Ishikawa (cell line): ENCODE measurements around the gene GABPA.

Source experiments
- CEBPB ChIP-seq: IDR thresholded peaks from 2 replicates; pipeline ENCODE4 v1.6.1; 2012
- CREB1 ChIP-seq: IDR thresholded peaks from 2 replicates; pipeline ENCODE4 v1.6.1; 2012; ENCODE audit warnings: low read depth
- EGR1 ChIP-seq: IDR thresholded peaks from 2 replicates; pipeline ENCODE4 v1.6.1; 2012
- EP300 ChIP-seq: IDR thresholded peaks from 2 replicates; pipeline ENCODE4 v1.6.1; 2012; ENCODE audit warnings: borderline replicate concordance
- FOXM1 ChIP-seq: IDR thresholded peaks from 2 replicates; pipeline ENCODE4 v1.6.1; 2012; ENCODE audit warnings: low read depth, borderline replicate concordance
- MAX ChIP-seq: IDR thresholded peaks from 2 replicates; pipeline ENCODE4 v1.6.1; 2012
- NFIC ChIP-seq: IDR thresholded peaks from 2 replicates; pipeline ENCODE4 v1.6.1; 2012
- RAD21 ChIP-seq: IDR thresholded peaks from 2 replicates; pipeline ENCODE4 v1.6.1; 2012; ENCODE audit warnings: low read depth
- TAF1 ChIP-seq: IDR thresholded peaks from 2 replicates; pipeline ENCODE4 v1.6.1; 2012; ENCODE audit warnings: low read depth, mild to moderate bottlenecking
- TCF12 ChIP-seq: IDR thresholded peaks from 2 replicates; pipeline ENCODE4 v1.6.1; 2012; ENCODE audit warnings: low read depth
- TEAD4 ChIP-seq: IDR thresholded peaks from 2 replicates; pipeline ENCODE4 v1.6.1; 2012
- USF1 ChIP-seq: IDR thresholded peaks from 2 replicates; pipeline ENCODE4 v1.6.1; 2012
- YY1 ChIP-seq: IDR thresholded peaks from 2 replicates; pipeline ENCODE4 v1.6.1; 2012; ENCODE audit warnings: low read depth
- ZBTB7A ChIP-seq: IDR thresholded peaks from 2 replicates; pipeline ENCODE4 v1.6.1; 2012; ENCODE audit warnings: low read depth
- TF ChIP-seq, protein P1 (sequence below): IDR thresholded peaks from 2 replicates; pipeline ENCODE4 v1.6.1; 2012; ENCODE audit warnings: low read depth, mild to moderate bottlenecking

GABPA gene

GRCh38 chr21:25721987-25722386, 12.8 kb upstream of the GABPA start:
- no peak for TF ChIP-seq NFIC
- TF ChIP-seq TAF1 = no peak
- no peak for TF ChIP-seq CREB1
- TF ChIP-seq ZBTB7A = no peak
- TF ChIP-seq RAD21 = no peak
- no peak for TF ChIP-seq FOXM1

DNA sequence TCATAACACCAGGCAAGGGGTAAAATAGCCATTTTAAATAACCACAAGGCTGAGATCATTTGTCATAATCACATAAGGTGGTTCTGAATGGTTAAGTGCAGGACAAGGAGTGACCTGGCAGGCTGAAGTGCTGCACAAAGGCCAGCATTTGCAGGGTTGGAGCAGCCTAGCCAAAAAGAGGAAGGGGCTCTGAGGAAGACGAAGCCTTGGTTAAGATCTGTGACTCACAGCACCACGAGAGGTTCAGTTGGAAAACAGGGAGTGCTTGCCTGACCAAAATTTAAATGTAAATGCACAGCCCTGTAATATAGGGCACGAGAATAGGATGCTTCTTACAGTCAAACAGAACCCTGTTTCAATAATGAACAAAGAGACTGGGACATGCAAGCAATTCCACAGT, 12.1 kb upstream of the GABPA start:
- TF ChIP-seq MAX (no peak), RAD21 (no peak), TCF12 (no peak)
- TF ChIP-seq, protein P1, sequence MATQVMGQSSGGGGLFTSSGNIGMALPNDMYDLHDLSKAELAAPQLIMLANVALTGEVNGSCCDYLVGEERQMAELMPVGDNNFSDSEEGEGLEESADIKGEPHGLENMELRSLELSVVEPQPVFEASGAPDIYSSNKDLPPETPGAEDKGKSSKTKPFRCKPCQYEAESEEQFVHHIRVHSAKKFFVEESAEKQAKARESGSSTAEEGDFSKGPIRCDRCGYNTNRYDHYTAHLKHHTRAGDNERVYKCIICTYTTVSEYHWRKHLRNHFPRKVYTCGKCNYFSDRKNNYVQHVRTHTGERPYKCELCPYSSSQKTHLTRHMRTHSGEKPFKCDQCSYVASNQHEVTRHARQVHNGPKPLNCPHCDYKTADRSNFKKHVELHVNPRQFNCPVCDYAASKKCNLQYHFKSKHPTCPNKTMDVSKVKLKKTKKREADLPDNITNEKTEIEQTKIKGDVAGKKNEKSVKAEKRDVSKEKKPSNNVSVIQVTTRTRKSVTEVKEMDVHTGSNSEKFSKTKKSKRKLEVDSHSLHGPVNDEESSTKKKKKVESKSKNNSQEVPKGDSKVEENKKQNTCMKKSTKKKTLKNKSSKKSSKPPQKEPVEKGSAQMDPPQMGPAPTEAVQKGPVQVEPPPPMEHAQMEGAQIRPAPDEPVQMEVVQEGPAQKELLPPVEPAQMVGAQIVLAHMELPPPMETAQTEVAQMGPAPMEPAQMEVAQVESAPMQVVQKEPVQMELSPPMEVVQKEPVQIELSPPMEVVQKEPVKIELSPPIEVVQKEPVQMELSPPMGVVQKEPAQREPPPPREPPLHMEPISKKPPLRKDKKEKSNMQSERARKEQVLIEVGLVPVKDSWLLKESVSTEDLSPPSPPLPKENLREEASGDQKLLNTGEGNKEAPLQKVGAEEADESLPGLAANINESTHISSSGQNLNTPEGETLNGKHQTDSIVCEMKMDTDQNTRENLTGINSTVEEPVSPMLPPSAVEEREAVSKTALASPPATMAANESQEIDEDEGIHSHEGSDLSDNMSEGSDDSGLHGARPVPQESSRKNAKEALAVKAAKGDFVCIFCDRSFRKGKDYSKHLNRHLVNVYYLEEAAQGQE = no peak

DNA sequence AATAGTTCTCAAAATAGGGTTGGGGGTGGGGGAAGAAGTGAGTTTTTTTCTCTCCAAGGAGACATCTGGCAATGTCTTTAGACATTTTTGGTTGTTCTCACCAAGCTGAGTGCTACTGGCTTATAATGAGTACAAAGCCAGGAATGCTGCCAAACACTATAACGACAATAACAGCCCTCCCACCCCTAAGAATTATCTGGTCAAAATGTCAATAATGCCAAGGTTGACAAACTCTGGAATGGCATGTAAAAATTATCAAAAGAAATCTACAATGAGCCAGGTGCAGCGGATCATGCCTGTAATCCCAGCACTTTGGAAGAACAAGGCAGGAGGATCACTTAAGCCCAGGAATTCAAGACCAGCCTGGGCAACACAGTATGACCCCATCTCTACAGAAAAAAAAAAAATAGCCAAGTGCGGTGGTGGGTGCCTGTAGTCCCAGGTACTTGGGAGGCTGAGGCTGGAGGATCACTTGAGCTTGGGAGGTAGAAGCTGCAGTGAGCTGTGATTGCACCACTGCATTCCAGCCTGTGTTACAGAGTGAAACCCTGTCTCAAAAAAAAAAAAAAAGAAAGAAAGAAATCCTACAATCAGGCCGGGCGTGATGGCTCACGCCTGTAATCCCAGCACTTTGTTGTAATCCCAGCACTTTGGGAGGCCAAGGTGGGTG, 2.5 kb upstream of the GABPA start:
- TF ChIP-seq RAD21 = no peak
- no peak for TF ChIP-seq EGR1
- no peak for TF ChIP-seq TCF12
- no peak for TF ChIP-seq MAX
- no peak for TF ChIP-seq CEBPB
- TF ChIP-seq NFIC = no peak
- no peak for TF ChIP-seq CREB1
- TF ChIP-seq FOXM1 = no peak
- no peak for TF ChIP-seq USF1
- TF ChIP-seq TAF1 = no peak
- no peak for TF ChIP-seq ZBTB7A
- TF ChIP-seq TEAD4 = no peak
- TF ChIP-seq, protein P1 = no peak
- no peak for TF ChIP-seq EP300
- no peak for TF ChIP-seq YY1

DNA sequence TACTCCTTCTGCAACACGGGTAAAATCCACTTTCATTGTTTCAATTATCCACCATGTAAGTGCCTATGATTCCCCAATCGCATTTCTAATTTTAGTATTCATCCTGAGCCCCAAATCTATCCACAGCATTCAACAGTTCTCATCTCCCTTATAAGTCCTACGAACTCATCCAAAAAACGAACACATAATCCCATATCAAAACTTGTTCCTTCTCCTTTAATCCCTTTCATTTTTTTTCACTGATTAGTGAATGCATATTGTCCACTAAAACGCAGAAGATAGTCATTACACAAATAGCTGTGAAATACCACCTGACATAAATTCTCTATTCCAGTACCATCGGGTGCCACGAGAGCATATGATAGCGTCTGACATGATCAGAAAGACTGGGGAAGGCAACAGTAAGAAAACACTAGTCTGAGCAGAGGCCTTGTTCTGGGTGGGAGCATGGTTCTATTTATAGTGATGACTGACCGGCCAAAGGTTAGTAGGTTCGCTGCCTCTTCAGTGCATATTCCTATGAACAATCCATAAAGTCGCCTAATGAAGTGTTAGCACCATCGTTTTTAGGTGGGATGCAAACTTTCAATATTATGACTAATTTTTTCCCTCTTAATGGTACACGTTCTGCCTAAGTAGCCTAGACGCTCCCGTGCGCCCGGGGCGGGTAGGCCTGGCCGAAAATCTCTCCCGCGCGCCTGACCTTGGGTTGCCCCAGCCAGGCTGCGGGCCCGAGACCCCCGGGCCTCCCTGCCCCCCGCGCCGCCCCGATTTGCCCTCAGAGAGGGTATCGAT, 716 bp upstream of the GABPA start:
- TF ChIP-seq EGR1 (no peak), EP300 (no peak), TEAD4 (no peak), CREB1 (no peak), RAD21 (no peak), CEBPB (no peak), NFIC (no peak), YY1 (no peak), MAX (no peak), USF1 (no peak), FOXM1 (no peak), TAF1 (no peak), TCF12 (no peak)
- TF ChIP-seq, protein P1 = no peak
